HepG2 (cell line): ENCODE measurements around the gene MAPK1. TPM values are rescaled to one million over a fixed set of nuclear protein-coding genes. Genes with fewer than 3 reads are reported as not detected.
A peak's percentile ranks its signal among the peaks of the same experiment; 100 is the strongest.

Experiments
- ATF7-NPFF ChIP-seq: sonication (generic); formaldehyde crosslinking; IDR thresholded peaks from 2 replicates; pipeline ENCODE4 v1.8.1; 2023; ENCODE audit warnings: mild to moderate bottlenecking, low read depth, missing genetic modification reagents, moderate library complexity
- CBX2 ChIP-seq, 2 experiments: fragments of 200-600 bp in 1 of 2; sonication (generic); formaldehyde crosslinking in 1 of 2; IDR thresholded peaks; 2 replicates each; pipeline versions ENCODE4 v1.7.0 to v1.8.1; 2018 to 2022; ENCODE audit warnings: low read depth in 2 of 2, low read length in 1 of 2, mild to moderate bottlenecking in 1 of 2, missing genetic modification reagents in 1 of 2
- CEBPZ ChIP-seq: IDR thresholded peaks from 2 replicates; pipeline ENCODE4 v1.6.1; 2012; ENCODE audit warnings: low read length, improper control_type of control experiment
- ELF3 ChIP-seq: IDR thresholded peaks from 2 replicates; pipeline ENCODE4 v1.6.1; 2016; ENCODE audit warnings: missing genetic modification reagents, missing compliant biosample characterization
- FIP1L1 ChIP-seq: fragments of 200-400 bp; formaldehyde crosslinking; IDR thresholded peaks from 2 replicates; pipeline ENCODE4 v1.6.1; 2018; ENCODE audit warnings: low read depth, mild to moderate bottlenecking, low read length, moderate library complexity, borderline replicate concordance; ENCODE audit not compliant: insufficient read depth
- MATR3 ChIP-seq: sonication (generic); formaldehyde crosslinking; IDR thresholded peaks from 2 replicates; pipeline ENCODE4 v1.4.0; 2020; ENCODE audit warnings: missing genetic modification reagents
- MEIS2 ChIP-seq: sonication (generic); formaldehyde crosslinking; IDR thresholded peaks from 2 replicates; pipeline ENCODE4 v1.9.0; 2021; ENCODE audit warnings: mild to moderate bottlenecking, missing genetic modification reagents
- NR3C1 ChIP-seq: sonication (generic); formaldehyde crosslinking; IDR thresholded peaks from 2 replicates; pipeline ENCODE4 v1.4.0; 2020; ENCODE audit warnings: missing genetic modification reagents
- PTBP1 ChIP-seq: fragments of 200-400 bp; formaldehyde crosslinking; IDR thresholded peaks from 2 replicates; pipeline ENCODE4 v1.6.1; 2018; ENCODE audit warnings: low read length, low read depth; ENCODE audit not compliant: poor library complexity, severe bottlenecking
- RARG ChIP-seq: sonication (generic); formaldehyde crosslinking; IDR thresholded peaks from 2 replicates; pipeline ENCODE4 v1.4.0; 2020; ENCODE audit warnings: low read depth, mild to moderate bottlenecking, missing genetic modification reagents
- REST ChIP-seq, 2 experiments: IDR thresholded peaks; 2 replicates each; pipeline ENCODE4 v1.6.1; 2011 to 2012; ENCODE audit warnings: low read length in 2 of 2, borderline replicate concordance in 1 of 2, low read depth in 1 of 2, mild to moderate bottlenecking in 1 of 2, moderate library complexity in 1 of 2
- RNF2 ChIP-seq: fragments of 450-650 bp; conservative IDR thresholded peaks from 2 replicates; pipeline ENCODE4 v1.6.1; 2016; ENCODE audit warnings: low read depth
- ZBTB7B ChIP-seq: sonication (generic); formaldehyde crosslinking; IDR thresholded peaks from 2 replicates; pipeline ENCODE4 v1.4.0; 2020; ENCODE audit warnings: missing genetic modification reagents
- ZFP90 ChIP-seq: sonication (generic); formaldehyde crosslinking; IDR thresholded peaks from 2 replicates; pipeline ENCODE4 v1.8.0; 2022; ENCODE audit warnings: missing genetic modification reagents, mild to moderate bottlenecking, inconsistent platforms, borderline replicate concordance
- ZNF510 ChIP-seq: sonication (generic); formaldehyde crosslinking; IDR thresholded peaks from 2 replicates; pipeline ENCODE4 v1.4.0; 2020; ENCODE audit warnings: low read depth, mild to moderate bottlenecking, missing genetic modification reagents
- ZNF543 ChIP-seq: sonication (generic); formaldehyde crosslinking; IDR thresholded peaks from 2 replicates; pipeline ENCODE4 v1.4.0; 2020; ENCODE audit warnings: mild to moderate bottlenecking, missing genetic modification reagents
- ZNF629 ChIP-seq: sonication (generic); formaldehyde crosslinking; conservative IDR thresholded peaks from 2 replicates; pipeline ENCODE4 v1.5.0; 2020; ENCODE audit warnings: missing genetic modification reagents
- ZNF652 ChIP-seq: IDR thresholded peaks from 2 replicates; pipeline ENCODE4 v1.6.1; 2016; ENCODE audit warnings: low read depth, borderline replicate concordance
- ZNF749 ChIP-seq: sonication (generic); formaldehyde crosslinking; IDR thresholded peaks from 2 replicates; pipeline ENCODE4 v1.8.0; 2022; ENCODE audit warnings: mild to moderate bottlenecking, missing genetic modification reagents, moderate library complexity, borderline replicate concordance
- ZNF790 ChIP-seq: sonication (generic); formaldehyde crosslinking; IDR thresholded peaks from 2 replicates; pipeline ENCODE4 v1.8.0; 2022; ENCODE audit warnings: missing genetic modification reagents, mild to moderate bottlenecking, borderline replicate concordance
- ZNF816 ChIP-seq: sonication (generic); formaldehyde crosslinking; IDR thresholded peaks from 2 replicates; pipeline ENCODE4 v1.8.0; 2022; ENCODE audit warnings: missing genetic modification reagents, mild to moderate bottlenecking, borderline replicate concordance
- ZSCAN12 ChIP-seq: sonication (generic); formaldehyde crosslinking; IDR thresholded peaks from 2 replicates; pipeline ENCODE4 v1.9.0; 2021; ENCODE audit warnings: mild to moderate bottlenecking, missing genetic modification reagents
- polyA plus RNA-seq, 8 experiments: library from polyadenylated mRNA; depleted of rRNA in 3 of 8; stranded (reverse) in 7 of 8; unstranded in 1 of 8; fragments of >200 nt; fragmentation: Illumina TruSeq in 4 of 8; extraction: Trizol in 4 of 8; gene quantifications; 2 replicates each; pipeline versions ENCODE4 v1.2.1 to v1.2.3, GENCODE V29; 2011 to 2016; ENCODE audit warnings: low read depth in 4 of 8, missing spikeins in 1 of 8, mixed read lengths in 1 of 8; ENCODE audit not compliant: insufficient read depth in 1 of 8
- total RNA-seq, 5 experiments: library from RNA; depleted of rRNA; stranded (reverse); fragments of >200 nt; fragmentation: Illumina TruSeq; extraction: Trizol; gene quantifications; 2 replicates each; pipeline ENCODE4 v1.2.3, GENCODE V29; 2016; ENCODE audit warnings: low read depth in 1 of 5

The MAPK1 gene
- total and polyA plus RNA-seq, 2 of the 13 experiments (the other 11 are each of a cell fraction or from before 2014, with no cell fraction given): 107 to 114 TPM

- TF ChIP-seq ZNF652: no peak
- no peak for TF ChIP-seq CBX2 (IDR thresholded peaks at IDR 0.05; ENCODE audit: low read depth, low read length)
- TF ChIP-seq CBX2 (CRISPR knock-in tag; IDR thresholded peaks at IDR 0.05; ENCODE audit: low read depth): no peak
- TF ChIP-seq ZFP90 (CRISPR knock-in tag): no peak; the same call in 1 of the 2 replicates
- TF ChIP-seq PTBP1: no peak
- peak; percentile 42; the same call in 1 of the 2 replicates for TF ChIP-seq ELF3
- TF ChIP-seq ATF7-NPFF (CRISPR knock-in tag): peak; percentile 94
- no peak for TF ChIP-seq ZNF816 (CRISPR knock-in tag)
- no peak for TF ChIP-seq ZBTB7B (CRISPR knock-in tag)
- TF ChIP-seq FIP1L1: no peak
- no peak for TF ChIP-seq CEBPZ
- TF ChIP-seq ZSCAN12: 0 out of 2 replicates have a peak, but pooled peaks have one; percentile 36
- peak; percentile 57; the same call in 1 of the 2 replicates for TF ChIP-seq ZNF790 (CRISPR knock-in tag)
- no peak; the same call in none of the 2 replicates for TF ChIP-seq RNF2
- TF ChIP-seq MEIS2 (CRISPR knock-in tag): peak; percentile 84
- no peak for TF ChIP-seq RARG (CRISPR knock-in tag)
- TF ChIP-seq ZNF749 (CRISPR knock-in tag): peak; percentile 87
- TF ChIP-seq ZNF629: 0 out of 2 replicates have a peak, but pooled peaks have one; percentile 8
- TF ChIP-seq ZNF510: no peak
- no peak for TF ChIP-seq MATR3 (CRISPR knock-in tag)
- TF ChIP-seq NR3C1 (CRISPR knock-in tag): no peak
- no peak for TF ChIP-seq REST (IDR thresholded peaks at IDR 0.05; ENCODE audit: borderline replicate concordance in 1 of 2, low read depth in 1 of 2, low read length in 2 of 2)
- 0 out of 2 replicates have a peak, but pooled peaks have one; percentile 31 for TF ChIP-seq ZNF543 (CRISPR knock-in tag)
Measured at GRCh38 chr22:21735200-21736083, 132.0 kb downstream of the MAPK1 start, which contains the start of gene YPEL1 (continued).
